HG03159 (cell line): Measurements from ENCODE around the gene PCDHB14.

Experiments
- ATAC-seq: cut with Tn5 transposase; IDR thresholded peaks from one replicate; pipeline ENCODE4 v1.9.1; 2021; ENCODE audit warnings: mild to moderate bottlenecking, moderate library complexity; ENCODE audit not compliant: unreplicated experiment

PCDHB14 gene

GRCh38 chr5:141269195-141269594 is 46.1 kb downstream of the PCDHB14 start:
- no peak for ATAC-seq

GRCh38 chr5:141272906-141273305 is 49.8 kb downstream of the PCDHB14 start:
- ATAC-seq, result no peak
